Activated CD8-positive, alpha-beta memory T cell treated with anti-CD3 and anti-CD28 coated beads, Interleukin-2, amount 50 U/mL, for 24 hours (primary cell): ENCODE results near the gene COL18A1.

Source experiments
- DNase-seq: peaks from one replicate; pipeline ENCODE4 v3.0.0-alpha.2; 2020; ENCODE audit errors: extremely low read depth

The COL18A1 gene

DNA sequence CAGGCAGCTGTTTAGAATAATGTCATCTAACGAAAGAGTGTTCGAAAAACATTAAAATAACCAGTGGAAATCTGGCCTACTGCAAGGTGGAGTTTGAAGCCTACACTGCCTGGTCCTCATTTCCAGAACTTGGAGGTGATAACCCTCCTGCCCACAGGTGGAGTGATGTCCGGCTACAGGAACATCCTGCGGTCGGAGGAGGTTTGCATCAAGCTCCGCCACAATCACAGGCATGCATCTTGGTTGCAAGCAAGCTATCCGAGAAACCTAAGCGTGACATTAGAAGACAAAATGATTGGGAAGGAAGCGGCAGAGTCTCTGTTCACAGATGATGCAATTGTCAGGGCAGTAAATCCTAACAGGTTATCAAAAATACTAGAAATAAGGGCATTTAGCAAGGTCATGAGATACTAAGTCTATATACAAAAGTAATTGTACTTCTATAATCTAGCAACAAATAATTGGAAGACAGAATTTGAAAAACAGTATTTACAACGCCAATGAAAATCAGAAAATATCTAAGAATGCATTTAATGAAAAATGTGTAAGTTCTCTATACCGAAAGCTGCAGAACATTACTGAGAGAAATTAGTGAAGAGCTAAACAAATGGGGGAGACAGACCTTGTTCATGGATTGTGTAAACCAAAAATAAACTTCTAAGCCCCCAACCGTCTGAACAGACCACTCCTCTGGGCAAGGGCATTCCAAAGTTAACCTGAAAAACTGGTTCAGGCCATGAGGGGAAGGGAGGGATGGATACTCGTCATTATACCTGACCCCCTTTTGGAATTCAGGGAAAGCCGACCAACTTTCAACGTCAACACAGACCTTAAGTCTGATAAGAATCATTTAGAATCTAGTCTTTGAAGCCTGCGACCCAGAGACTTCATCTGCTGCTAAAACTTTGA is 141.9 kb downstream of the COL18A1 start:
- DNase-seq: no peak

GRCh38 chr21:45547545-45547900 is 142.6 kb downstream of the COL18A1 start:
- no peak for DNase-seq

DNA sequence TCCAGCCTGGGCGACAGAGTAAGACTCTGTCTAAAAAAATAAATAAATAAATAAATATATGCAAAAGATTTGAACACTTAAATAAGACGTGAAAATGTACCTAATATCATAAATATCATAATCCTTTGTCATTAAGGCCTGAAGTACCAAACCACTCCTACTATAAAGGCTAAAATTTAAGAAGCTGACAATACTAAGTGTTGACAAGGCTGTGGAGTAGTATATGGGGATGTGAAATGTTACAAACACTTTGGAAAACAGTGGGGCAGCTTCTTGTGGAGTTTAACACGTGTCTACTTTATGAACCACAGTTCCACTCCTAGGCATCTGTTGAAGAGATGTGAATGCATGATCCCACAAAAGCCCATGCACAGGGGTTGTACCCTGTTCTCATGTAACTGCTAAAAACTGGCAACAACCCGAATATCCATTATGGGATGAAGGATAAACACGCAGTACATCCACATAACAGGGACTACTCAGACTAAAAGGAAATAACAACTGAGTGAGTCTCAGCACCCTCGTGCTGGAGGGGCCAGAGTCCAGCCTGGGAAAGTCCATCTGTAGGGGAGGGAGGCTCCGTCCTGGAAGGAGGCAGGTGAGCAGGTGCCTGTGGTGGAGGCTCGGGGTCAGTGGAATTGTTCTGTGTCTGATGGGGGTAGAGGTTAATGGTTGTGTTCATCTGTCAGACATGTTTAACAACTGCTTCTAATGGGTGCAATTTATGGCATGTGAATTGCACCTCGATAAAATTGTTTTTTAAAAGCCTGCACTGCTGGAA is 143.9 kb downstream of the COL18A1 start:
- DNase-seq: no peak

- no peak for DNase-seq
Observed at GRCh38 chr21:45549626-45550463, 144.9 kb downstream of the COL18A1 start.

DNA sequence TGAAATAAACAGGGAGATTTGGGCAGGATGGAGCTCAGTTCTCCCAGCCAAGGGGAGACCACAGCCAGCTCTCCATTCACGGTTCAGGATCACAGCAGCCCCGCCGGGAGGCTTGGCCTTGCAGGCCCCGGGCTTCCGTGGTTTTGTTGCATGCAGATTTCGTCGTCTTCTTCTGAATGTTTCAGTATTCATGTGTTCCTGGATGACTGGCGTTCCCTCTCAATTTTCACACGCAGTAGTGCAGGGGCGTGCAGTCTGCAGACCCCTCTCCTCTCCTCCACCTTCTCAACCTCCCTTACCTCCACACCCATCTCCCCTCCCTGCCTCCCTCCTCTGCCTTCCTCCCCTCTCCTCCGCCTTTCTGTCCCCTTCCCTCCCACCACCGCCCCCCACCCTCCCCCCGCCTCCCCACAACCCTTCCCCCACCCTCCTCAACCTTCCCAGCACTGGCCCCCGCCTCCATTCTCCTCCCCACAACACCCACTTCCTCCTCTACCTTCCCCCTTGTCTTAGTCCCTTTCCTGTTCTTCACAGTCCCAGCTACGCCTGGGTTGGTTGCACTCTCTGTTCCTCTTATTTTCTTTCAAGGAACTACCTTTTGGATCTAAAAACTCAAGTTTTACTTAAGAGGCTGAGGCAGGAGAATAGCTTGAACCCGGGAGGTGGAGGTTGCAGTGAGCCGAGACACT is 145.7 kb downstream of the COL18A1 start:
- DNase-seq: no peak

- DNase-seq: no peak
Observed at GRCh38 chr21:45551316-45551715, 146.4 kb downstream of the COL18A1 start.

- DNase-seq: no peak
Observed at GRCh38 chr21:45551783-45552695, 147.1 kb downstream of the COL18A1 start.

GRCh38 chr21:45552696-45553391 is 147.9 kb downstream of the COL18A1 start:
- no peak for DNase-seq

- peak; percentile 61 for DNase-seq
Observed at GRCh38 chr21:45554477-45555175, 149.7 kb downstream of the COL18A1 start.

DNA sequence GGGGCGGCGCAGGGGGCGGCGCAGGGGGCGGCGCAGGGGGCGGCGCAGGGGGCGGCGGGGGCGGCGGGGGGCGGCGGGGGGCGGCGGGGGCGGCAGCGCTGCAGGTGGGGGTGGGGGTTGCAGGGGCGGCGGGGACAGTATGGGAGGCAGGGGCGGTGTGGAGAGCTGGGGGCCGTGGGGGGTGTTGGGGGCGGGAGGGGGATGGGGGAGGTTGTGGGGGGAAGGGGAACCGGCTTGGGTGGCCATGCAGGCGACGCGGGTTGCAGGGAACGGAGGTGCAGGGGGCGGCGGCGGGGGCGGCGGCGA is 150.2 kb downstream of the COL18A1 start:
- DNase-seq: no peak

- DNase-seq: no peak
Observed at GRCh38 chr21:45555557-45556301, 150.8 kb downstream of the COL18A1 start.

DNA sequence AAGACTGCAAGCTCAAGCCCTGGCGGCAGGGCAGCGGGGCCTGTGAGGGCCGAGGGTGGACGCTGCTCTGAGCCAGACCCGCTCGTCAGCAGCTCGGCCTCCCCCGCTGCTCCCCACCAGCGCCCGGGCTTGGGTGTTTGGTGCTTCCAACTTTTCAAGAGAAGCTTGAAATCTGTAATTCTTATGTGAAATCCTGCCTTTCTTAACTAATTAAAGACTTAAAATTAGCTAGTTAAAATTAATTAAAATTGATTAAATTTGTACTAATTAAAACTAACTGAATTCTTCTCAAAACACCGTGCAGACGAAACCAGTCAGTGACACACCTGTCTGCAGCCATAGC is 151.3 kb downstream of the COL18A1 start:
- DNase-seq: no peak

DNA sequence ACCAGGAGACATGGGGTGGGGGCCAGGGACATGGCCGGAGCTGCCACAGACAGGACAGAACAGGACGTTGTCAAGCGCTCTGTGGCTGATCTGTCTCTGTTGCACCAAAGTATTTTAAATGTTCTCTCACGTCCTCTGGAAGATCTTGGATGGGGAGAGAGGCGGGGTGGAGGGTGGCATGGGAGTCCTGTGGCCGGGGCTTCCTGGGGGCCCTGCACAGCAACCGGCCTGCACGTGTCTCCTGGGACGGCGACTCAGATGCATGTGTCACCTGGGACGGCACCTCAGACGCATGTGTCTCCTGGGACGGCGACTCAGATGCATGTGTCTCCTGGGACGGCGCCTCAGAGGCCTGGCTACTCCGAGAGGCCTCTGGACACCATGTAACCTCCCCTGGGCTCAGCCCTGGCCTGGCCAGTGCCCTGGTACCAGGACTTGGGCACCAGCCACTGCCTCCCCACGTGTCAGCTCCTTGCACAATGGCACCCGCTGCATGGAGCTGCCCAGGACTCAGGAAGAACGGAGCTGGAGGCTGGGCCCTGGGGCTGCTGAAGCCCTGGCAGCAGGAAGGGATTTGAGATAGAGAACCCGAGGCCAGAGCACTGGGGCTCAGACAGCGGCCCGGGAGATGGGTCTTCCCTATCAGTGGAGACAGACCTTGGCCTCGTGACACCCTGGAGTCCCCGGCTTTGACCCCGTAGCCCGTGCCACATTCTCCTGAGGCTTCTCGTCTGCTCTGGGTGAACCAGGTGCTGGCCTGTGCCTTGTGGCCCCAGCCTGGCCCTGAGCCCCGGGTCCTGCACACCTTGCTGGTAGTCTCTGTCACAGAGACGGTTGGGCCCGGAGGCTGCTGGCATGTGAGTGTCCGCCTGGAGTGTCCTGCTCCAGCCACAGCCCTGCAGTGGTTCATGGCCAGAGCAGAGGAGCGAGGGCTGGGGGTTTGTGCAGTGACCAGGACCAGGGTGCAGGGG is 152.0 kb downstream of the COL18A1 start:
- DNase-seq: no peak

- DNase-seq: no peak
Observed at GRCh38 chr21:45557616-45558043, 152.7 kb downstream of the COL18A1 start.

DNA sequence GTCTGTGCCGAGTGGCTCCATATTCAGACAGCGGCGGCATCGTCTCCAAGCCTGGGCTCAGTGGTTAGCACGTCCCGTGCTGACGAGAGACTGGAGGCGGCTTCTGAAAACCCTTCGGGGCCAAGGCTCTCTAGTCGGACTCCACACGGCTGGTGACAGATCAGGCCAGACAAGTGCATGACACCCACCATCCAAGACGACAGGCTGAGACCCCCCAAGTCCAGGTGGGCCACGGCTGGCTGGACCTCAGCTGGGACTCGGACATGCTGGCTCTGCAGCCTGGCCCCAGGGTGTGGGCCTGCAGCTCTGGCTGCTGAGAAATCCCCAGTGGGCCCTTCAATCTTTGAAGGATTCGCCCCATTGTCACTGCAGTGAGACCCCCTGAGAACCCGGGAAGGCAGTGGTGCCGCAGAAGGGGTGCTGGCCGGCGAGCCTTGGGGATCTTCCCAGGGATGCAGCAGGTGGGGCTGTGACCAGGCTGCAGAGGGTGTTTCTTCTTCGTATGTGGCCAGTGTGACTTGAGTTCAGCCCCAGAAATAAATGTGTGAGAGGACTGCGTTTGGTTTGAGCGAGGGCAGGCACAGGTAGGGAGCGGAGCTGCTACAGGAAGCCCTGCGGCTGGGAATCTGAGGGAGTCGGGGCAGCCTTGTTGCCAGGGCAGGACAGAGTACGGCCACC is 153.2 kb downstream of the COL18A1 start:
- DNase-seq: no peak

GRCh38 chr21:45559216-45560105 is 154.5 kb downstream of the COL18A1 start:
- no peak for DNase-seq
